SK-N-SH (cell line): ENCODE data around the gene PTGDS. TPM values are rescaled to one million over a fixed set of nuclear protein-coding genes. Genes with fewer than 3 reads are reported as not detected.

Experiments
- CTCF ChIA-PET: fragments of 300-600, 350-600 bp; formaldehyde crosslinking; extraction: SDS; loops from one replicate; lab custom pipeline; 2021; lab: Yijun Ruan, JAX
- POLR2A ChIA-PET: fragments of 350-600 bp; sonication (Branson Sonifier 250); formaldehyde crosslinking; extraction: SDS; loops from one replicate; lab custom pipeline; 2020; ENCODE audit warnings: antibody characterized with exemption, inconsistent platforms; lab: Yijun Ruan, JAX
- DNase-seq: peaks from one replicate; pipeline ENCODE4 v3.0.0; 2012
- H2AFZ ChIP-seq: fragments of 200-600 bp; sonication (generic); 2 replicates; pipeline ENCODE4 v1.8.1; 2016; ENCODE audit warnings: antibody characterized with exemption, mild to moderate bottlenecking, low read depth
- H3F3A ChIP-seq: fragments of 200-600 bp; sonication (generic); replicated peaks from 2 replicates; pipeline ENCODE3; 2016; ENCODE audit warnings: antibody characterized with exemption, mild to moderate bottlenecking; ENCODE audit not compliant: insufficient read depth
- H3K27ac ChIP-seq, 2 experiments: fragments of 200-500 bp in 1 of 2; fragments of 200-600 bp in 1 of 2; sonication (Bioruptor generic) in 1 of 2; sonication (generic), shearing (Covaris generic) in 1 of 2; 2 replicates each; pipeline versions ENCODE4 v1.5.1 to v1.6.1; 2014 to 2016; ENCODE audit warnings: low read depth in 2 of 2, inconsistent platforms in 1 of 2, low read length in 1 of 2, mild to moderate bottlenecking in 1 of 2, mixed read lengths in 1 of 2
- H3K27me3 ChIP-seq: fragments of 200-600 bp; sonication (generic), shearing (Covaris generic); 2 replicates; pipeline ENCODE4 v1.6.1; 2016; ENCODE audit warnings: mixed run types; ENCODE audit not compliant: insufficient read depth
- H3K36me3 ChIP-seq, 2 experiments: fragments of 200-500 bp in 1 of 2; fragments of 200-600 bp in 1 of 2; sonication (Bioruptor generic) in 1 of 2; sonication (generic) in 1 of 2; replicated peaks in 1 of 2; 2 replicates each; pipeline versions ENCODE3 to v1.5.1; 2014 to 2016; ENCODE audit warnings: low read length in 1 of 2, mild to moderate bottlenecking in 1 of 2; ENCODE audit not compliant: insufficient read depth in 2 of 2, control insufficient read depth in 1 of 2
- H3K4me1 ChIP-seq, 2 experiments: fragments of 200-500 bp in 1 of 2; fragments of 200-600 bp in 1 of 2; sonication (Bioruptor generic) in 1 of 2; sonication (generic), shearing (Covaris generic) in 1 of 2; 2 replicates each; pipeline versions ENCODE4 v1.5.1 to v1.6.1; 2014 to 2016; ENCODE audit warnings: low read depth in 1 of 2, low read length in 1 of 2, mixed run types in 1 of 2; ENCODE audit not compliant: insufficient read depth in 2 of 2, control insufficient read depth in 1 of 2
- H3K4me2 ChIP-seq: fragments of 200-600 bp; sonication (generic), shearing (Covaris generic); 2 replicates; pipeline ENCODE4 v1.6.1; 2017; ENCODE audit warnings: mixed run types
- H3K4me3 ChIP-seq, 2 experiments: fragments of 200-500 bp in 1 of 2; fragments of 200-600 bp in 1 of 2; sonication (Bioruptor generic) in 1 of 2; sonication (generic), shearing (Covaris generic) in 1 of 2; 2 replicates each; pipeline versions ENCODE4 v1.5.1 to v1.8.1; 2014 to 2016; ENCODE audit warnings: low read depth in 2 of 2, inconsistent platforms in 1 of 2, low read length in 1 of 2, mild to moderate bottlenecking in 1 of 2, mixed read lengths in 1 of 2, moderate library complexity in 1 of 2
- H3K79me2 ChIP-seq: fragments of 200-600 bp; sonication (generic); 2 replicates; pipeline ENCODE4 v1.8.1; 2017; ENCODE audit warnings: mild to moderate bottlenecking; ENCODE audit not compliant: insufficient read depth
- H3K9ac ChIP-seq: fragments of 200-600 bp; sonication (generic); 2 replicates; pipeline ENCODE4 v1.6.1; 2017; ENCODE audit warnings: mixed run types
- H3K9me2 ChIP-seq: fragments of 200-600 bp; sonication (generic); 2 replicates; pipeline ENCODE4 v1.6.1; 2017; ENCODE audit warnings: mixed run types
- H3K9me3 ChIP-seq: fragments of 200-600 bp; sonication (generic); 2 replicates; pipeline ENCODE4 v1.6.1; 2017; ENCODE audit warnings: mixed run types, mild to moderate bottlenecking, moderate library complexity
- H4K20me1 ChIP-seq: fragments of 200-600 bp; sonication (generic); 2 replicates; pipeline ENCODE4 v1.6.1; 2017; ENCODE audit warnings: mild to moderate bottlenecking, mixed run types; ENCODE audit not compliant: insufficient read depth
- CTCF ChIP-seq: fragments of 200-600 bp; sonication (generic); IDR thresholded peaks from 2 replicates; pipeline ENCODE4 v1.6.1; 2017; ENCODE audit warnings: antibody characterized with exemption, mild to moderate bottlenecking, moderate library complexity
- IRF3 ChIP-seq: fragments of 150-350 bp; IDR thresholded peaks from 2 replicates; pipeline ENCODE4 v1.6.1; 2016; ENCODE audit warnings: mild to moderate bottlenecking, low read depth, low read length
- MEF2A ChIP-seq: IDR thresholded peaks from 2 replicates; pipeline ENCODE4 v1.4.0; 2012; ENCODE audit warnings: low read depth, borderline replicate concordance
- NFIC ChIP-seq: IDR thresholded peaks from 2 replicates; pipeline ENCODE4 v1.4.0; 2012; ENCODE audit warnings: borderline replicate concordance
- NRF1 ChIP-seq: IDR thresholded peaks from 2 replicates; pipeline ENCODE4 v1.6.1; 2012; ENCODE audit warnings: low read depth, mild to moderate bottlenecking, low read length
- PBX3 ChIP-seq: IDR thresholded peaks from 2 replicates; pipeline ENCODE4; 2012
- POLR2AphosphoS5 ChIP-seq: IDR thresholded peaks from 2 replicates; pipeline ENCODE4 v1.6.1; 2012; ENCODE audit warnings: low read depth, low read length
- RCOR1 ChIP-seq: fragments of 150-350 bp; IDR thresholded peaks from 2 replicates; pipeline ENCODE4 v1.6.1; 2017; ENCODE audit warnings: antibody characterized with exemption, low read length
- REST ChIP-seq: IDR thresholded peaks from 2 replicates; pipeline ENCODE4 v1.6.1; 2012; ENCODE audit warnings: mild to moderate bottlenecking, low read depth, low read length, moderate library complexity
- RFX5 ChIP-seq: IDR thresholded peaks from 2 replicates; pipeline ENCODE4 v1.6.1; 2012; ENCODE audit warnings: mild to moderate bottlenecking, improper control_type of control experiment, low read length
- SMC3 ChIP-seq: IDR thresholded peaks from 2 replicates; pipeline ENCODE4 v1.6.1; 2012; ENCODE audit warnings: low read depth, low read length, improper control_type of control experiment
- TCF12 ChIP-seq: IDR thresholded peaks from 2 replicates; pipeline ENCODE4 v1.4.0; 2012
- TEAD4 ChIP-seq: IDR thresholded peaks from 2 replicates; pipeline ENCODE4 v1.4.0; 2012; ENCODE audit warnings: mild to moderate bottlenecking, borderline replicate concordance; ENCODE audit not compliant: insufficient read depth
- USF1 ChIP-seq: IDR thresholded peaks from 2 replicates; pipeline ENCODE4 v1.4.0; 2012; ENCODE audit warnings: low read depth, borderline replicate concordance
- WGBS: methylation state at CpG from one replicate; pipeline ENCODE4 v1.1.6; 2017; ENCODE audit warnings: low lambda C conversion rate; 5-methylcytosine and 5-hydroxymethylcytosine counted together
- polyA plus RNA-seq, 3 experiments: library from polyadenylated mRNA; depleted of rRNA; stranded (reverse); fragments of >200 nt; gene quantifications; 2 replicates each; pipeline ENCODE4 v1.2.3, GENCODE V29; 2012

PTGDS gene
- polyA plus RNA-seq, 1 of the 3 experiments (the other 2 are of a cell fraction): not detected

GRCh38 chr9:136973618-136974617, 3.4 kb upstream of the PTGDS start:
- no peaks in the 10 kb centered on the region for H3K9me3 ChIP-seq
- TF ChIP-seq TEAD4 (no peak), RFX5 (no peak), MEF2A (no peak), REST (no peak), PBX3 (no peak), NRF1 (no peak), RCOR1 (no peak), CTCF (no peak), SMC3 (no peak), TCF12 (no peak), USF1 (no peak), POLR2AphosphoS5 (no peak), NFIC (no peak), IRF3 (no peak)
- H3F3A ChIP-seq: no peaks in the 10 kb centered on the region
- H3K27ac ChIP-seq: no peak overlapping the region
- H2AFZ ChIP-seq: no peak overlapping the region
- no peaks in the 10 kb centered on the region for H3K9me2 ChIP-seq
- no peaks in the 10 kb centered on the region for H3K36me3 ChIP-seq
- DNase-seq: no peak
- CTCF ChIA-PET: interaction anchor here (0.7 to 4.4 kb wide), 2 partner anchors 26 to 61 kb away, joined by 3 to 24 read pairs; no protein-coding TSS in a partner anchor
- POLR2A ChIA-PET: interaction anchor here (1.5 kb wide), 1 partner anchor 23 kb away, joined by 4 read pairs; no protein-coding TSS in a partner anchor
- no peaks in the 10 kb centered on the region for H3K79me2 ChIP-seq
- H3K4me1 ChIP-seq: peaks cover 0 to 25% of the 10 kb centered on the region in 2 experiments; a peak in 1 of 4 replicates
- H3K4me2 ChIP-seq: no peak overlapping the region
- no peaks in the 10 kb centered on the region for H3K27me3 ChIP-seq
- H3K4me3 ChIP-seq: no peak overlapping the region
- H4K20me1 ChIP-seq: no peaks in the 10 kb centered on the region
- H3K9ac ChIP-seq: no peak overlapping the region
- WGBS: 81% methylated on average over 14 of the region's 29 CpGs
